ENCODE data around the gene ASB14. TPM values are rescaled to one million over a fixed set of nuclear protein-coding genes. Genes with fewer than 3 reads are reported as not detected.

ASB14 gene
- polyA plus RNA-seq, 3 donors: not detected

DNA sequence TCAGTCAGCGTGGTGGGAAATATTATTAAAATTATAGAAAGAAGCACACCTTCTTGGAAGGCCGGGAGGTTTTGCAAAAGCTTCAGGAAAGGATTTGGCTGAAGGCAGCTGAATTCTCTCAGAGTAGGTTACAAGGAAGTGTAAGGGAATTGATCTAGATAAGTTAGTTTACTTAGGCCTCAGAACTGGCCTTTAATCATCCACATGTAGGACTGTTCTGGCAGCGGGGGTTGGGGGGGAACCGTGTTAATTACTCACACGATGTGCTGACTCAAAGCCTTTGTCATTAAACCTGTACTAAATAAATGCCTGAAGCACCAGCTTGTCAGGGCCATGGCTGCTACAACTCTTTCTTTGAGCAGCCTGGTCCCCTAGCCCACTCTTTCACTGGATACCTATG is 12.8 kb downstream of the ASB14 start:
- WGBS (ENCODE audit: insufficient coverage): 100% methylated on average over 3 of the region's 5 CpGs
- intact Hi-C loops (cut with micrococcal nuclease): no loop called here

DNA sequence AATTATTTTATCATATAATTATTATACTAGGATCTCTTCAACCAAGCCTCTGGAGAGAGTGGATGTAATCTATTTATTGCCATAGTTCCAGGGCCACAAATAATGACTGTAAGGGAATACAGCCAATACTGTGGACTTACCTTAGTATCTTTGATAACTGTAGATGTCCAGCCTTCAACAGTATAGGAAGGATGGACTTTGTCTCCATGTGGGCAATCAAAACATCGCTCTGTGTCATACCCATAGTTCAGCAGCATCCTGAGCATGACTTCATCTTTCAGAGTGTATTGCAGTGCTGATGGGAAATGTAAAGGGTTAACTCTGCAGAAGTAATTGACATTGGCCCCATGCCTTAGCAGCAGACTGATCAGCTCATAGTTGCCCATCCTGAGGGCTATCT is 14.2 kb downstream of the ASB14 start:
- Histone ChIP-seq H3K9ac (ENCODE audit: insufficient read depth, low read length, poor library complexity, severe bottlenecking) (no peak overlapping the region), H4K20me1 (ENCODE audit: insufficient read depth, low read length) (no peaks in the 10 kb centered on the region), H3K36me3 (replicated peaks in 1 of 2; ENCODE audit: control insufficient read depth in 1 of 2, insufficient read depth in 2 of 2, low read length in 2 of 2) (peaks cover 6 to 23% of the 10 kb centered on the region in 2 donors), H3K4me1 (ENCODE audit: control insufficient read depth in 1 of 2, insufficient read depth in 2 of 2, low read length in 2 of 2) (peaks cover 5 to 13% of the 10 kb centered on the region in 2 donors), H3K4me2 (replicated peaks; ENCODE audit: extremely low read depth, low read length, poor library complexity, severe bottlenecking) (no peak overlapping the region), H3K27ac (ENCODE audit: low read depth in 1 of 2, low read length in 2 of 2) (no peak overlapping the region), H3K27me3 (ENCODE audit: control insufficient read depth in 2 of 2, insufficient read depth in 2 of 2, low read length in 2 of 2) (no peaks in the 10 kb centered on the region), H3K9me3 (replicated peaks in 1 of 2; ENCODE audit: control insufficient read depth in 1 of 2, insufficient read depth in 1 of 2, low read length in 2 of 2) (no peaks in the 10 kb centered on the region), H3K79me2 (ENCODE audit: insufficient read depth, low read length) (no peaks in the 10 kb centered on the region), H2AFZ (ENCODE audit: insufficient read depth, low read depth, low read length, poor library complexity, severe bottlenecking) (no peak overlapping the region), H3K4me3 (replicated peaks in 1 of 3; ENCODE audit: low read depth in 2 of 3, low read length in 3 of 3) (no peak overlapping the region)
- intact Hi-C loops (cut with micrococcal nuclease): no loop called here
- no peak overlapping the region for H3K27ac Mint-ChIP-seq
- peaks cover 0 to 2% (median 0%) of the 10 kb centered on the region in 3 donors for H3K27me3 Mint-ChIP-seq (ENCODE audit: low read depth in 3 of 3)
- peaks cover 14% of the 10 kb centered on the region for H3K4me1 Mint-ChIP-seq
- H3K36me3 Mint-ChIP-seq: peaks cover 13 to 15% of the 10 kb centered on the region in 2 donors
- WGBS (ENCODE audit: insufficient coverage): 100% methylated on average over 1 of the region's 1 CpG
- H3K9me3 Mint-ChIP-seq: peaks cover 0 to 2% (median 0%) of the 10 kb centered on the region in 7 donors
- no peak overlapping the region for H3K4me3 Mint-ChIP-seq
- DNase-seq: no peak
- TF ChIP-seq, protein P1, sequence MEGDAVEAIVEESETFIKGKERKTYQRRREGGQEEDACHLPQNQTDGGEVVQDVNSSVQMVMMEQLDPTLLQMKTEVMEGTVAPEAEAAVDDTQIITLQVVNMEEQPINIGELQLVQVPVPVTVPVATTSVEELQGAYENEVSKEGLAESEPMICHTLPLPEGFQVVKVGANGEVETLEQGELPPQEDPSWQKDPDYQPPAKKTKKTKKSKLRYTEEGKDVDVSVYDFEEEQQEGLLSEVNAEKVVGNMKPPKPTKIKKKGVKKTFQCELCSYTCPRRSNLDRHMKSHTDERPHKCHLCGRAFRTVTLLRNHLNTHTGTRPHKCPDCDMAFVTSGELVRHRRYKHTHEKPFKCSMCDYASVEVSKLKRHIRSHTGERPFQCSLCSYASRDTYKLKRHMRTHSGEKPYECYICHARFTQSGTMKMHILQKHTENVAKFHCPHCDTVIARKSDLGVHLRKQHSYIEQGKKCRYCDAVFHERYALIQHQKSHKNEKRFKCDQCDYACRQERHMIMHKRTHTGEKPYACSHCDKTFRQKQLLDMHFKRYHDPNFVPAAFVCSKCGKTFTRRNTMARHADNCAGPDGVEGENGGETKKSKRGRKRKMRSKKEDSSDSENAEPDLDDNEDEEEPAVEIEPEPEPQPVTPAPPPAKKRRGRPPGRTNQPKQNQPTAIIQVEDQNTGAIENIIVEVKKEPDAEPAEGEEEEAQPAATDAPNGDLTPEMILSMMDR (IDR thresholded peaks at IDR 0.05): no peak

More for the DNA sequence above, 12.8 kb downstream of the ASB14 start:
- peaks cover 5 to 13% of the 10 kb centered on the region in 2 donors for H3K4me1 ChIP-seq (ENCODE audit: control insufficient read depth in 1 of 2, insufficient read depth in 2 of 2, low read length in 2 of 2)
- H3K36me3 ChIP-seq (replicated peaks in 1 of 2; ENCODE audit: control insufficient read depth in 1 of 2, insufficient read depth in 2 of 2, low read length in 2 of 2): peaks cover 0 to 10% of the 10 kb centered on the region in 2 donors
- no peak overlapping the region for H3K4me2 ChIP-seq (replicated peaks; ENCODE audit: extremely low read depth, low read length, poor library complexity, severe bottlenecking)
- no peaks in the 10 kb centered on the region for H3K27me3 ChIP-seq (ENCODE audit: control insufficient read depth in 2 of 2, insufficient read depth in 2 of 2, low read length in 2 of 2)
- peaks cover 0 to 2% (median 0%) of the 10 kb centered on the region in 3 donors for H3K27me3 Mint-ChIP-seq (ENCODE audit: low read depth in 3 of 3)
- H3K4me1 Mint-ChIP-seq: peaks cover 14% of the 10 kb centered on the region
- no peaks in the 10 kb centered on the region for H4K20me1 ChIP-seq (ENCODE audit: insufficient read depth, low read length)
- no peak overlapping the region for H3K27ac Mint-ChIP-seq
- H2AFZ ChIP-seq (ENCODE audit: insufficient read depth, low read depth, low read length, poor library complexity, severe bottlenecking): no peak overlapping the region
- no peak overlapping the region for H3K4me3 ChIP-seq (replicated peaks in 1 of 3; ENCODE audit: low read depth in 2 of 3, low read length in 3 of 3)
- TF ChIP-seq, protein P1 (IDR thresholded peaks at IDR 0.05): no peak
- peaks cover 0 to 2% (median 0%) of the 10 kb centered on the region in 7 donors for H3K9me3 Mint-ChIP-seq
- peaks cover 6 to 8% of the 10 kb centered on the region in 2 donors for H3K36me3 Mint-ChIP-seq
- no peak overlapping the region for H3K4me3 Mint-ChIP-seq
- no peak overlapping the region for H3K9ac ChIP-seq (ENCODE audit: insufficient read depth, low read length, poor library complexity, severe bottlenecking)
- no peaks in the 10 kb centered on the region for H3K9me3 ChIP-seq (replicated peaks in 1 of 2; ENCODE audit: control insufficient read depth in 1 of 2, insufficient read depth in 1 of 2, low read length in 2 of 2)
- no peaks in the 10 kb centered on the region for H3K79me2 ChIP-seq (ENCODE audit: insufficient read depth, low read length)
- H3K27ac ChIP-seq (ENCODE audit: low read depth in 1 of 2, low read length in 2 of 2): no peak overlapping the region
- DNase-seq: no peak
